Upper lobe of left lung (tissue), 4 donors: Measurements from ENCODE around the gene GZF1.

Source experiments
- POLR2A ChIP-seq, 4 donors: fragments of 450-650 bp; IDR thresholded peaks; one replicate each; pipeline ENCODE4 v1.5.1; 2016 to 2017; ENCODE audit warnings: antibody characterized with exemption in 4 of 4, mild to moderate bottlenecking in 2 of 4
- POLR2AphosphoS5 ChIP-seq, 2 donors: sonication (generic); formaldehyde crosslinking; IDR thresholded peaks; one replicate each; pipeline ENCODE4 v1.5.1; 2017; ENCODE audit warnings: antibody characterized with exemption in 2 of 2

- TF ChIP-seq POLR2AphosphoS5 (IDR thresholded peaks at IDR 0.05) (no peak), POLR2A (IDR thresholded peaks at IDR 0.05) (no peak)
Measured at GRCh38 chr20:23334111-23334510, 27.9 kb upstream of the GZF1 start.
